Endothelial cell (in vitro differentiated cells): ENCODE results near the gene KRTAP5-5. TPM values are rescaled to one million over a fixed set of nuclear protein-coding genes. Genes with fewer than 3 reads are reported as not detected.
"Not testable (repeated sequence)": the region's sequence is repeated elsewhere in the genome, so short reads cannot be mapped to it uniquely, and the experiment has no call there.

Experiments used
- DNase-seq: peaks from one replicate; pipeline ENCODE4 v3.0.0; 2021; ENCODE audit warnings: low spot score
- H3K27ac Mint-ChIP-seq: one replicate; pipeline ENCODE4 v1.8.0; 2021; ENCODE audit warnings: mixed read lengths, inconsistent platforms; ENCODE audit not compliant: unreplicated experiment
- H3K27me3 Mint-ChIP-seq: one replicate; pipeline ENCODE4 v1.8.0; 2021; ENCODE audit warnings: mild to moderate bottlenecking, moderate library complexity, mixed read lengths, inconsistent platforms; ENCODE audit not compliant: unreplicated experiment
- H3K36me3 Mint-ChIP-seq: one replicate; pipeline ENCODE4 v1.8.0; 2021; ENCODE audit warnings: mild to moderate bottlenecking, low read depth, mixed read lengths, inconsistent platforms; ENCODE audit not compliant: unreplicated experiment
- H3K4me1 Mint-ChIP-seq: one replicate; pipeline ENCODE4 v1.8.0; 2021; ENCODE audit warnings: mild to moderate bottlenecking, mixed read lengths, inconsistent platforms; ENCODE audit not compliant: unreplicated experiment
- H3K4me3 Mint-ChIP-seq: one replicate; pipeline ENCODE4 v1.8.0; 2021; ENCODE audit warnings: mild to moderate bottlenecking, mixed read lengths, inconsistent platforms; ENCODE audit not compliant: unreplicated experiment
- H3K9me3 Mint-ChIP-seq: one replicate; pipeline ENCODE4 v1.8.0; 2021; ENCODE audit warnings: mixed read lengths, inconsistent platforms; ENCODE audit not compliant: unreplicated experiment
- CTCF ChIP-seq: fragments of 200-600 bp; sonication (generic); IDR thresholded peaks from one replicate; pipeline ENCODE4 v1.5.0; 2021; ENCODE audit warnings: antibody characterized with exemption; ENCODE audit not compliant: unreplicated experiment
- total RNA-seq: library from RNA; stranded (reverse); fragmentation: NEBNext Ultra II Directional; extraction: Animal tissue kit (Norgen Biotek cat#: 25700); gene quantifications from one replicate; pipeline ENCODE4 v1.2.1, GENCODE V29; 2021; ENCODE audit not compliant: unreplicated experiment

KRTAP5-5 gene
- total RNA-seq, 1 donor from 2014 or later, result not detected

GRCh38 chr11:1589996-1590395 lies 39.6 kb upstream of the KRTAP5-5 start:
- H3K4me1 Mint-ChIP-seq, result peaks cover 11% of the 10 kb centered on the region
- DNase-seq, result no peak
- peak overlapping the region; percentile 83 for H3K27ac Mint-ChIP-seq
- H3K9me3 Mint-ChIP-seq, result no peaks in the 10 kb centered on the region
- no peaks in the 10 kb centered on the region for H3K36me3 Mint-ChIP-seq
- TF ChIP-seq CTCF, result no peak
- peaks cover 3% of the 10 kb centered on the region for H3K27me3 Mint-ChIP-seq
- peak overlapping the region; percentile 21 for H3K4me3 Mint-ChIP-seq

GRCh38 chr11:1592628-1593027 lies 36.9 kb upstream of the KRTAP5-5 start:
- no peaks in the 10 kb centered on the region for H3K36me3 Mint-ChIP-seq
- peaks cover 3% of the 10 kb centered on the region for H3K27me3 Mint-ChIP-seq
- DNase-seq, result no peak
- H3K4me1 Mint-ChIP-seq, result peaks cover 33% of the 10 kb centered on the region
- no peaks in the 10 kb centered on the region for H3K9me3 Mint-ChIP-seq
- no peak for TF ChIP-seq CTCF
- no peak overlapping the region for H3K4me3 Mint-ChIP-seq
- no peak overlapping the region for H3K27ac Mint-ChIP-seq

GRCh38 chr11:1595994-1596575 lies 33.5 kb upstream of the KRTAP5-5 start:
- H3K9me3 Mint-ChIP-seq, DNase-seq, H3K4me3 Mint-ChIP-seq, H3K27me3 Mint-ChIP-seq, H3K36me3 Mint-ChIP-seq, H3K27ac Mint-ChIP-seq: not testable (repeated sequence)
- H3K4me1 Mint-ChIP-seq, result peaks cover 25% of the 10 kb centered on the region

DNA sequence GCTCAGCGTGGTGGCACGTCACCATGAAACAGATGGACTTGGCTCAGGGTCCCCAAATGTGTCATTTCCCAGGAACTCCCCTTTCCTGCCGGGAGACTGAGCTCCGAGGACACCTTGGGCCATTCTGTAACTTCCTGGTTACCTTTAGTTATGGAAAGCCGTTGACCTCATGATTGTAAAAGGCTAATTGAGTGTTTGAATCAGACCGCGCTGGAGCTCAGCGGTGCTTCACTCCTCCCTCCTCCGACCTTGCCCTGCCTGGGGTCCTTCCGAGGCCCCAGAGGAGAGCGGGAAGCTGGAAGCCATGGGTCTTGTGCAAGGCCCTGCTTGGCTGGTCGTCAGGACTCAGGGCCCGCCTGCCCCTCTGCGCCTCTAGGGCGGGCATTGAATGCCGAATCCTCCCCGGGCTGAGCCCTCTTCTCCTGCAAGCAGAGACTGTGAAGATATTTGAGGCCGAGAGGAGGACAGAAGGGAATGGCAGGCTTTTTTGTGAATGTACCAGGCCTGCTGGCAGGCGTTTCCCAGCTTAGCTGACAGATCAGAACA lies 32.9 kb upstream of the KRTAP5-5 start:
- not testable (repeated sequence) for H3K27me3 Mint-ChIP-seq, H3K4me3 Mint-ChIP-seq

DNA sequence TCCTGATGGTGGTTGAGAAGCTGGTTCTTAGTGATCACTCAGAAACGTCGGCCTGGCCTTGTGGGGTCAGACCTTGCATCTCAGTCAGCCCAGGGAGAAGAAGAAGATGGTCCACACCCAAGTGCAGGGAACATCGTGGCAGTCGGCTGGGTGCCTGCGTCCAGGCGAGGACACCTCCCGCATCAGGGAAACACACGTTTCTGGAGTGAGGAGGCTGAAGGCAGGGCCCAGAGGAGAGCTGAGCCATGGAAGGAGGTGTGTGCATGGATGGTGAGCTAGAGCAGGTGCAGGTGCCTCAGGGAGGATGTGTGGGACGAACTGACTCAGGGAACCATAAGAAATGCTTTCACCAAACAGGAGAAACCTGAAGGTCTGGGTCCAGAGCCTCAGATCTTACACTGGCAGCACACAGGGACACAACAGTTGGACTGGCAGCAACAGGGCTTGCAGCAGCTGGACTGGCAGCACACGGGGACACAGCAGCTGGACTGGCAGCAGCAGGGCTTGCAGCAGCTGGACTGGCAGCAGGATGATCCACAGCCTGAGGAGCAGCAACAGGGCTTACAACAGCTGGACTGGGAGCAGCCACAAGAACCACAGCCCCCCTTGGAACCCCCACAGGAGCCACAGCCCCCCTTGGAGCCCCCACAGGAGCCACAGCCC lies 32.1 kb upstream of the KRTAP5-5 start:
- H3K27ac Mint-ChIP-seq, result no peak overlapping the region
- H3K9me3 Mint-ChIP-seq, result peaks cover 5% of the 10 kb centered on the region
- DNase-seq, result no peak
- no peaks in the 10 kb centered on the region for H3K36me3 Mint-ChIP-seq
- peak overlapping the region; percentile 15 for H3K4me3 Mint-ChIP-seq
- H3K4me1 Mint-ChIP-seq, result peaks cover 25% of the 10 kb centered on the region
- no peak for TF ChIP-seq CTCF
- H3K27me3 Mint-ChIP-seq, result no peaks in the 10 kb centered on the region

More for the DNA sequence above, 32.9 kb upstream of the KRTAP5-5 start:
- not testable (repeated sequence) for DNase-seq, H3K9me3 Mint-ChIP-seq, H3K27ac Mint-ChIP-seq, H3K36me3 Mint-ChIP-seq
- peaks cover 25% of the 10 kb centered on the region for H3K4me1 Mint-ChIP-seq

GRCh38 chr11:1597994-1598380 lies 31.6 kb upstream of the KRTAP5-5 start, which contains the start of gene KRTAP5-2:
KRTAP5-2 (minus strand) TSS chr11:1598294; CDS start chr11:1598250, 44 bp downstream.
- no peak for DNase-seq
- H3K4me1 Mint-ChIP-seq, result peaks cover 25% of the 10 kb centered on the region
- no peak within 1 kb of the TSS for H3K27ac Mint-ChIP-seq
- peak within 1 kb of the TSS; percentile 15 for H3K4me3 Mint-ChIP-seq
- no peaks in the 10 kb centered on the region for H3K36me3 Mint-ChIP-seq
- H3K9me3 Mint-ChIP-seq, result peaks cover 5% of the 10 kb centered on the region
- H3K27me3 Mint-ChIP-seq, result no peaks in the 10 kb centered on the region
- TF ChIP-seq CTCF, result no peak

DNA sequence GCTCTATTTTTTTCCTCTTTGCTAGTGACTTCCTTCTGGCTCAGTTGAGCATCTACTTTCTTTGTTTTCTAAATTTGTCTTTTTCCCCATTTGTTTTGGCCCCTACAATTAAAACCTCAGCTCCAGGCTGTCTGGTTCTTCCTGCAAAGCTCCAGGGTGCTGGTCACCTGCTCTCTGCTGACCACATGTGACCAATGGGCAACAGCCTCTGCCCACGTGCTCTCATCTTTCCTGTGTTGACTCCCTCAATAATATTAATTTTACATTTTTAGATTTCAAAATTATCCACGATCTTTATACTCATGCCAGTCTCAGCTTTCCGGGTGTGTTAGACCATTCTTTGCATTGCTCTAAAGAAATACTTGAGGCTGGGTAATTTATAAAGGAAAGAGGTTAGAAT lies 31.2 kb upstream of the KRTAP5-5 start:
- not testable (repeated sequence) for H3K27me3 Mint-ChIP-seq, H3K9me3 Mint-ChIP-seq, H3K27ac Mint-ChIP-seq, DNase-seq, H3K36me3 Mint-ChIP-seq, H3K4me3 Mint-ChIP-seq
- peaks cover 25% of the 10 kb centered on the region for H3K4me1 Mint-ChIP-seq
